SKM-1 (cell line): Measurements from ENCODE around the gene GZF1.
"Not testable (repeated sequence)": the region's sequence is repeated elsewhere in the genome, so short reads cannot be mapped to it uniquely, and the experiment has no call there.

Source experiments
- DNase-seq: peaks from one replicate; lab custom pipeline; 2025; ENCODE audit not compliant: unreplicated experiment; lab: John Stamatoyannopoulos, UW

The GZF1 gene

DNA sequence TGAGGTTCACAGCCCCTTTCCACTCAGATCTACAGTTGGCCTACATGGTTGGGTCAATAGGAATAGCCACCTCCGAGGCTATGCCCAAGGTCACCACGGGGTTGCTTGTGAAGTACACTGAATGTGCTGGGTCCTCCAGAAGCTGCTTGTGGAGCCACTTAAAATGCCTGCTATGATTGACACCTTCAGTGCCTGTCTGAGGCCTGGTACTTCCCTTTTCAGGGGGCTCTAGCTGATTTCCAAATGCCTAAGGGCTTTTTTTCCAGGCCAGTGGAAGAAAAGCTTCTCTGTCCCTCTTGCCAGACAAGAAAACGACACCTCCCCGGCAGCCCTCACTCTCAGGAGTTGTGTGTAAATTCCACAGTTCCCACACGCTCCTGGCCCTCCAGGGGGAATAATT, 17.6 kb upstream of the GZF1 start:
- no peak for DNase-seq

DNA sequence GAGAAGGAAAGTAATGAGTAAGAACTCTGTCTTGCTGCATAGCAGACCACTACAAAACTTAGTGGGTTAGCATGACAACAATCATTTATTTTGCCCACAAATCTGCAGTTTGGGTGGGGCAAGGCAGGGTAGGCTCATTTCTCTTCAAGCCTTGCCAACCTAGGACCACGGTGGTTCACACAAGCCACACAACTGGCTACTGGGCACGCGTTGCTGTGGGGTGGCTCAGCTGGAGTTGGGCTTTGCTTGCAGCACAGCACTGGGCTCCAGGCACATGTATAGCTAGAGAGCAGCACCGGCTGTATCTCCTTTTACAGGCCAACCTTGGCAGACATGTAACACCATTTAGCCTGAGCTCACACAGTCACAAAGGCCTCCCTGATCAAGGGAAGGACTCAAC, 16.0 kb upstream of the GZF1 start:
- no peak for DNase-seq

DNA sequence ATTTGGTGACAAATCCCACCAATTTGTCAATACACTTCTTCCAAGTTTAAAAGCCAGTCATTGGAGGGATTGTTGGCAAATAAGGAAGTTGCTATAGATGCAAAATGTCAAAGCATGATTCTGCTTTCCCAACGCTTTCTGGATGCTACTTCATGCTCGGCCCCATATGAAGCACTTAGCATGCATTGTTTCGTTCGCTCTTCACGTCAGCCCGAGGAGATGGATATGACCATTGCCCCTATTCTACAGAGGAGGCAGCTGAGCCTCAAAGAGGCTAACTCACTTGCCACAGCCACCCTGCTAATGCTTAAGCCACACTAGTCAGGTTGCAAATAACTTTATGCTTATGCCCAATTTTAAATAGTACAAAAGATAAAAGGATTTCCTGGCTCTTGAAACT, 14.2 kb upstream of the GZF1 start:
- DNase-seq: no peak

DNA sequence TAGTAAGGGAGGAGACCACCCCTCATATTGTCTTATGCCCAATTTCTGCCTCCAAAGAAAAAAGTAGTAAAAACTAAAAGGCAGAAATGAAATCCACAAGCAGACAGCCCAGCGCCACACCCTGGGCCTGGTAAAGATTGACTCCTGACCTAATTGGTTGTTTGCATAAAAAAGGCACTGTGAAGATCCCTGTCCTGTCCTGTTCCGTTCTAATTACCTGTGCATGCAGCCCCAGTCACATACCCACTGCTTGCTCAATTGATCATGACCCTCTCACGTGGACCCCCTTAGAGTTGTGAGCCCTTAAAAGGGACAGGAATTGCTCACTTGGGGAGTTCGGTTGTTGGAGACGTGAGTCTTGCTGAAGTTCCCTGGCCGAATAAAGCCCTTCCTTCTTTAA, 13.5 kb upstream of the GZF1 start:
- DNase-seq: not testable (repeated sequence)

GRCh38 chr20:23349338-23350195, 12.4 kb upstream of the GZF1 start:
- DNase-seq: peak; percentile 45

- peak; percentile 91 for DNase-seq
These were observed 11.6 kb upstream of the GZF1 start, which contains the start of gene NXT1 for GRCh38 chr20:23350196-23350903. TSS of gene NXT1 (plus strand) at chr20:23350791. CDS start at chr20:23354042, 3,251 bp downstream.

- no peak for DNase-seq
These were observed 10.8 kb upstream of the GZF1 start for GRCh38 chr20:23350904-23351838.

- DNase-seq: no peak
These were observed 5.8 kb upstream of the GZF1 start for GRCh38 chr20:23356203-23356602.

DNA sequence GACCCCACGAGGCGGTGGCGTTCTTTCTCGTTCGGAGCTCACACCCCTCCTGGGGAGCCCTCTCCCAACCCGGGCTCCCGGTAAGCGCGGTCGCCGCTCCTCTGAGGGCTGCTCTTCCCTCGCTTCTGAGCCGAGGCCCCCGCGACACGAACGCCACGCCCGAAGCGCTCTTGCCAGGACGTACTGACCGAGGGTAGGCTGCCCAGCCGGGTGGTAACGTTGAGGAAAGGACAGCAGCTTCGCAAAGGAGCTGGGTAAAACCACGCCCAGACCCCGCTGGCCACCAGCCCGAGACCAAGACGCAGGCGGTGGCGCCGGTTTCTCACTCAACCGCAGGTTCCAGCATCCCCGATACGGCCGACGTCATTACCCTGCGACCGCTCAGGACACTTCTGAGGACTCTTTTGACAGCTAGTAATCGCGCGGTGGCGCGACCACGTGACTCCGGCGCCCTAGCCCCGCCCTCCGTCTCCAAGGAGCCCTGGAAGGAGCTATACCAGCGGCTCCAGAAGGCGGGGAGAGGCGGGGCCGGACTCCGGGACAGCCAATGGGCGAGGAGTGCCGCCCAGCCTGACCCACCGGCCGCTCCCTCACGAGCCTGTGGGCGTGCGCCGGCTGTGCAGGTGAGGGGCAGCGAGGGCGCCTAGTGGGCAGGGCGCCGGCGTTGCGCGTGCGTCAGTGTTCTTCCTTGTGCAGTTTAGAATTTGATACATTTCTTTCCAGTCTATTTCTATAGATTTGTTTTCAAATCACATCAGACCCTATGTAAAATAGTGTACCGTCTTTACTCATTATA, 4.0 kb upstream of the GZF1 start:
- peak; percentile 95 for DNase-seq

DNA sequence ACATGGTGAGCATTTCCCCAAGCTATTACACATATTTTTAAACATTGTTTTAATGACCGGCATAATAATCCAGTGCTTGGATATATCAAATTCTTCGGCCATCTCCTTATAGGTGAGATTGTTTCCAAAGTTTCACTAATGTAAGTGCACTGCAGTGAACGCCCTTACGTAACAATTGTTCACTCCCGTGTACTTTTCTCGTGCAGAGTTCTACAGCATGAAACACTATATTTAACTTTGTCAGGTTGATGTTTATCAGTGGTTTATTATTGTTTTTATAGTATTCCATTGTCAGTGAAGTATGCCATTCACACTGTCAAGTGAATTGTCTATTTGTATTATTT, 3.4 kb upstream of the GZF1 start:
- no peak for DNase-seq

- no peak for DNase-seq
These were observed 2.9 kb upstream of the GZF1 start for GRCh38 chr20:23358923-23359593.

GRCh38 chr20:23360531-23360930, 1.5 kb upstream of the GZF1 start:
- DNase-seq: no peak

DNA sequence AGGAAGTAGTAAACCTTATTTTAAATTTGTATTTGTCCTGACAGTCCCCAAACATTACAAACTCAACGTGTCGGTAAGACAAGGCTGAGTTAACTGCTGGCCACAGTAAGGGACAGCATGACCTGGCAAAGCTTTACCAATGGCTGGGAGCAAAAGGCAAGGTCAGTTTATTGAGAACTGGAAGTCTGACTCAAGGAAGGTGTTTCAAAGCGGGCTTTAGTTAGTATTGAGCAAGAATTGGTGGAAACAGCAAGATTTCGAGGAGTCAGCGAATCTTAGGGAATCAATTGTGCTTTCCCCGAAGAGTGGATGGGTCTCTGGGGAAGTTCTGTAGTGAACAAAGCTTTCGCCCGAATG, 885 bp upstream of the GZF1 start:
- DNase-seq: no peak

DNA sequence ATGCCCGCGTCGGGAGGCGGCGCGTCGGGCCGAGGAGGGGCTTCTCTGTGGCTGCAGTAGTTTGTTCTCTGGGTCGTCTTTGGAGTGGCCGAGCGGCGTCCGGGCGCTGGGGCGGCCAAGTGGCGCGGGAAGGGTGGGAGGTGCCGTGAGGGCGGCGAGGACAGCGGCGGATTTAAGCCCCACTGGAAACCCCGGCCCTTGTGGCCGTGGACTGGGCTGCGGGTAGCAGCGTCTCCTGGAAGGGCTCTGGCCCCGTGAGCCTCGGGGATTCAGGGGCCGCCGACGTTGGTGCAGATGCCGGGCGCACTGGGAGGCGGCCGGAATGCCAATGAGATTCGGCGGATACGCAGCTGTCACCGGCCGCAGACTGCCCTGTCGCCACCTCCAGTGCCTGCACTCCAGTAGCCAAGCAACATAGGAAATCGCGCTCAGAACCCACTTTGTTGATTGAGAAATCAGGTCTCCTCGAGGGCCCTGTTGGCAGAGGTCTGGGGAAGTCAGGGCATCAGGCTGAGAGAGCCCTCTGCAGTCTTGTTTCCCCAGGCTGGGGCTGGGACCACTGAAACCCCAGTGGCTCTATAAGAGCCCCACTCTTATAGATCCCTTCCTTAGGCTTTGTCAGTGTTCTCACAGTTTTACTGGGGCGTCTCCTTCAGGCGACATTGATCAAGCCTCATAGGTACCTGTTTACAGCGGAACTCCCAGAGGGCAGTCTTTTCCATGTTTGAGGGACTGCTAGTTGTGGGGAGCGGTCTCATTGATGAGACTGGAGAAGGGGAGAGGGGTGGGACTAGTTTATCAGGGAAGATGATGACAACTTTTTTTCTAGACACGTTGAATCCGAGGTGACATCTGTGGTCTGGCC, 642 bp downstream of the GZF1 start:
- no peak for DNase-seq

- no peak for DNase-seq
These were observed 1.3 kb downstream of the GZF1 start for GRCh38 chr20:23363257-23363649.

DNA sequence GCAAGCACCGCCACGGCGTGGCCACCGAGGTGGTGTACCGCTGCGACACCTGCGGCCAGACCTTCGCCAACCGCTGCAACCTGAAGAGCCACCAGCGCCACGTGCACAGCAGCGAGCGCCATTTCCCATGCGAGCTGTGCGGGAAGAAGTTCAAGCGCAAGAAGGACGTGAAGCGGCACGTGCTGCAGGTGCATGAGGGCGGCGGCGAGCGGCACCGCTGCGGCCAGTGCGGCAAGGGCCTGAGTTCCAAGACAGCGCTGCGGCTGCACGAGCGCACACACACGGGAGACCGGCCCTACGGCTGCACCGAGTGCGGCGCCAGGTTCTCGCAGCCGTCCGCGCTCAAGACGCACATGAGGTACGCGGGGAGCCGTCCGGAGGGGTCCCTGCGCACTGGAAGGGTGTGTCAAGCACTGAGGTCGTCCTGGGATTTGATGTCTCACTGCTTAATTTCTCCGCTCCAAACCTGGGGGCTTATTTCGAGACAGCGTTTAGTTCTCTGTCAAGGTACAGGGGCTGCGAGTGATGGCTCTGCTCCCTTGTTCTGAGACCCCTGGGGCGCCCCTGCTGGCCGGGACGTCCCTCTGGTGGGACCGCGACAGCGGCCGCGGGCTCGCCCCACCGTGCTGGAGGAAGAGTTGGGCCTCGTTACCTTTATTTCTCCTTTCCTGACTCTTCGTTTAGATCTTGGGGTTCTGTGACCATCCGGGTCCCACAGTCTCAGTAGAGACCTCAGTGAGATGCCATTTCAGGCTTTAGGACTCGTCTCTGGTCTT, 3.6 kb downstream of the GZF1 start:
- DNase-seq: no peak

DNA sequence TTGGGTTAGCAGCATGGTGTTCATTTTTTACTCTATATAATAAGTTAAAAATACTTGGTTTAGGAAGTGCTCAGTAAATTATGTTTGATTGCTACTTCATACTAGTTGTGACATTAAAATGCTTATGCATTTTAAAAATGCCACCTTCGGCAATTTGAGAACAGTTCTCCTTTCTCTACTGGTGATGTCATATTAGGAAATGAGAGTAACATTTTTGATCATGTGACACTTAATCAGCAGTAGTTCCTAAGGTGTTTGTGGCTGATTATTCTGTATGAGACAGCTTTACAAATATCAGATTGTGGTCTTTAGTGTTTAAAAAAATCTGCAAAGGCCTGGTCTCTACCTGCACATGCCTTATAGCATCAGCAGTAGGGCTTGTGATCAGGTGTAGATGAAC, 4.4 kb downstream of the GZF1 start:
- no peak for DNase-seq

GRCh38 chr20:23367770-23368169, 5.8 kb downstream of the GZF1 start:
- DNase-seq: no peak
